Measurements from ENCODE around the gene FASN. TPM values are rescaled to one million over a fixed set of nuclear protein-coding genes. Genes with fewer than 3 reads are reported as not detected.

The FASN gene
- total and polyA plus RNA-seq, 2 of the 13 experiments (the other 11 are each of a cell fraction or from before 2014, with no cell fraction given): 51.7 to 101 TPM

DNA sequence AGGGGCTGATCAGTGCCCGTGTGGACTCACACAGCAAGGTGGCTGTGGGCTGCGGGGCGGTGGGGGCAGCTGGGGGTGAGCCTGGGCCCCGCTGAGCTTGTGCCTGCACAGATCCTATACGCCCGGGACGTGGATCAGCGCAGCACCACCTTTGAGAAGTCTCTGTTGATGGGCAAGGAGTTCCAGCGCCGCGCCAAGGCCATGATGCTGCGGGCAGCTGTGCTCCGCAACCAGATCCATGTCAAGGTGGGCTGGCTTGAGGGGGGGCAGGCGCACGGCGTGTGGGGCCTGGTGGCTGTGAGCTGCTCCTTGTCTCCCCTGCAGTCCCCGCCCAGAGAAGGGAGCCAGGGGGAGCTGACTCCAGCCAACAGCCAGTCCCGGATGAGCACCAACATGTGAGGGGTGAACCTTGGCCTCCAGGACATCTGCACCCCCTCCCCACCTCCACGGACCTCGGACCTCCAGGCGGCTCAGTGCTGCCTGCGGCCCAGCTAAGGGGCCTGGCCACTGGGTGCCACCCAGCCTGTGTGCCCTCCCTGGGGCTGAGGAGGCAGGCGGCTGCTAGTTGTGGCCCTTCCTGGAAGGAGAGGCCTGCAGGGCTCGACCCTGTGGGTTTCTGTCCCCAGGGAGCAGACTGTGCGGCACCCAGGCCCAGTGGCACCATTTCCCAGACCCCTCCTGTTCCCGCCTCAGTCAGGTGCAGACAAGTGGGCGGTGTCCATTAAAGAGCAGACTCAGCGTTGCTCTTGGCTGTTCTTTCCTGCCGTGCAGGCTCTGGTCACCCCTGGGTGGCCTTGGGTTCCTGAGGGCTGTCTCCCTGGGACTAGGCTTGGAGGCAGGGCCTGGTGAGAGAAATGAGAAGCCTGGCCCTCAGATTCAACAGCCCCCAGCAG lies 41.1 kb downstream of the FASN start (continued):
- TF ChIP-seq RBM22 (optimal IDR thresholded peaks at IDR 0.05; ENCODE audit: low read length) (no peak), ZNF326 (CRISPR knock-in tag; IDR thresholded peaks at IDR 0.05; ENCODE audit: borderline replicate concordance) (no peak)

- 95% methylated on average over 22 of the region's 28 CpGs for WGBS (ENCODE audit: low lambda C conversion rate)
- no peaks in the 10 kb centered on the region for H3K9me3 ChIP-seq (ENCODE audit: low read length)
- peaks cover 46% of the 10 kb centered on the region for H3K4me1 ChIP-seq (ENCODE audit: insufficient read depth, low read length)
- ATAC-seq (no peak), FAIRE-seq (no peak), DNase-seq (ENCODE audit: low spot score) (no peak)
- ChIA-PET POLR2A (interaction anchor here (0.7 to 3.1 kb wide), 15 partner anchors 9 to 261 kb away, joined by 3 to 28 read pairs (median 5); partner anchors contain the start of genes CD7, CENPX, DCXR and DUS1L), CTCF (ENCODE audit: low intra/inter-chr PET ratio, low total read pairs) (no interaction called here)
- H3K4me3 ChIP-seq (replicated peaks in 1 of 3; ENCODE audit: insufficient read depth in 1 of 3, low read depth in 2 of 3, low read length in 3 of 3): no peak overlapping the region; a peak in 1 of 6 replicates
- no peaks in the 10 kb centered on the region; the same call in 1 of the 2 replicates for H4K20me1 ChIP-seq (ENCODE audit: insufficient read depth, low read length)
- TSS peak; percentile 17 for BruUV-seq (replicated peaks)
- no peaks in the 10 kb centered on the region; a peak in 1 of 5 replicates for H3K27me3 ChIP-seq (ENCODE audit: control insufficient read depth in 1 of 2, insufficient read depth in 2 of 2, low read length in 2 of 2)
- no peak overlapping the region for H2AFZ ChIP-seq (ENCODE audit: low read length)
- peaks cover 38 to 55% of the 10 kb centered on the region in 2 experiments for H3K36me3 ChIP-seq (replicated peaks in 1 of 2; ENCODE audit: control insufficient read depth in 1 of 2, insufficient read depth in 2 of 2, low read length in 2 of 2)
- H3K27ac ChIP-seq (ENCODE audit: extremely low read length, insufficient read depth, low read length): peak overlapping the region; percentile 91
- in situ Hi-C loops (cut with HindIII; ENCODE audit: extremely low pct_ligation_motif_present, low pct_unique_long_range_greater_than_20kb): no loop called here
- H3K9ac ChIP-seq (ENCODE audit: insufficient read depth, low read depth, low read length): peak overlapping the region; percentile 9; the same call in 1 of the 2 replicates
- intact Hi-C loops (cut with micrococcal nuclease; ENCODE audit: unreplicated experiment): no loop called here
- no peak overlapping the region for H3K4me2 ChIP-seq (ENCODE audit: low read depth, low read length)
- peaks cover 19% of the 10 kb centered on the region for H3K79me2 ChIP-seq (ENCODE audit: insufficient read depth, low read length)
- TF ChIP-seq, protein P1, sequence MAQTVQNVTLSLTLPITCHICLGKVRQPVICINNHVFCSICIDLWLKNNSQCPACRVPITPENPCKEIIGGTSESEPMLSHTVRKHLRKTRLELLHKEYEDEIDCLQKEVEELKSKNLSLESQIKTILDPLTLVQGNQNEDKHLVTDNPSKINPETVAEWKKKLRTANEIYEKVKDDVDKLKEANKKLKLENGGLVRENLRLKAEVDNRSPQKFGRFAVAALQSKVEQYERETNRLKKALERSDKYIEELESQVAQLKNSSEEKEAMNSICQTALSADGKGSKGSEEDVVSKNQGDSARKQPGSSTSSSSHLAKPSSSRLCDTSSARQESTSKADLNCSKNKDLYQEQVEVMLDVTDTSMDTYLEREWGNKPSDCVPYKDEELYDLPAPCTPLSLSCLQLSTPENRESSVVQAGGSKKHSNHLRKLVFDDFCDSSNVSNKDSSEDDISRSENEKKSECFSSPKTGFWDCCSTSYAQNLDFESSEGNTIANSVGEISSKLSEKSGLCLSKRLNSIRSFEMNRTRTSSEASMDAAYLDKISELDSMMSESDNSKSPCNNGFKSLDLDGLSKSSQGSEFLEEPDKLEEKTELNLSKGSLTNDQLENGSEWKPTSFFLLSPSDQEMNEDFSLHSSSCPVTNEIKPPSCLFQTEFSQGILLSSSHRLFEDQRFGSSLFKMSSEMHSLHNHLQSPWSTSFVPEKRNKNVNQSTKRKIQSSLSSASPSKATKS (CRISPR knock-in tag; IDR thresholded peaks at IDR 0.05): no peak
- TF ChIP-seq ZNF329 (CRISPR knock-in tag; IDR thresholded peaks at IDR 0.05; ENCODE audit: low read depth) (no peak), AGO1 (IDR thresholded peaks at IDR 0.05; ENCODE audit: low read depth, low read length, poor library complexity, severe bottlenecking) (peak; percentile 32), U2AF1 (optimal IDR thresholded peaks at IDR 0.05; ENCODE audit: low read depth, low read length) (no peak), HDAC6 (IDR thresholded peaks at IDR 0.05; ENCODE audit: low read depth, low read length) (no peak), JUNB (CRISPR knock-in tag; IDR thresholded peaks at IDR 0.05; ENCODE audit: borderline replicate concordance) (no peak), CSRNP1 (CRISPR knock-in tag; IDR thresholded peaks at IDR 0.05) (peak; percentile 29; the same call in 1 of the 2 replicates)
- TF ChIP-seq, protein P2, sequence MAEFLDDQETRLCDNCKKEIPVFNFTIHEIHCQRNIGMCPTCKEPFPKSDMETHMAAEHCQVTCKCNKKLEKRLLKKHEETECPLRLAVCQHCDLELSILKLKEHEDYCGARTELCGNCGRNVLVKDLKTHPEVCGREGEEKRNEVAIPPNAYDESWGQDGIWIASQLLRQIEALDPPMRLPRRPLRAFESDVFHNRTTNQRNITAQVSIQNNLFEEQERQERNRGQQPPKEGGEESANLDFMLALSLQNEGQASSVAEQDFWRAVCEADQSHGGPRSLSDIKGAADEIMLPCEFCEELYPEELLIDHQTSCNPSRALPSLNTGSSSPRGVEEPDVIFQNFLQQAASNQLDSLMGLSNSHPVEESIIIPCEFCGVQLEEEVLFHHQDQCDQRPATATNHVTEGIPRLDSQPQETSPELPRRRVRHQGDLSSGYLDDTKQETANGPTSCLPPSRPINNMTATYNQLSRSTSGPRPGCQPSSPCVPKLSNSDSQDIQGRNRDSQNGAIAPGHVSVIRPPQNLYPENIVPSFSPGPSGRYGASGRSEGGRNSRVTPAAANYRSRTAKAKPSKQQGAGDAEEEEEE (CRISPR knock-in tag; IDR thresholded peaks at IDR 0.05; ENCODE audit: borderline replicate concordance): 0 out of 2 replicates have a peak, but pooled peaks have one; percentile 2
Observed at GRCh38 chr17:82055965-82056728, 41.9 kb downstream of the FASN start.

All from HepG2 (cell line).